Cardiac fibroblast (primary cell): ENCODE measurements around the gene LATS2.

Experiments used
- DNase-seq, 2 donors: peaks; one replicate each; pipeline versions ENCODE4 v3.0.0 to v3.0.0-alpha.2; 2010; ENCODE audit warnings: low read depth in 2 of 2
- H3K4me3 ChIP-seq, 2 donors: replicated peaks in 1 of 2; 1 replicate in 1 of 2; 2 replicates in 1 of 2; pipeline ENCODE4 v1.5.1; 2011; ENCODE audit warnings: low read depth in 2 of 2, low read length in 2 of 2, mild to moderate bottlenecking in 2 of 2, moderate library complexity in 1 of 2
- TF ChIP-seq, protein P1 (sequence below): IDR thresholded peaks from one replicate; pipeline ENCODE4 v1.5.1; 2011; ENCODE audit warnings: low read depth, mild to moderate bottlenecking, low read length, inconsistent platforms

The LATS2 gene

DNA sequence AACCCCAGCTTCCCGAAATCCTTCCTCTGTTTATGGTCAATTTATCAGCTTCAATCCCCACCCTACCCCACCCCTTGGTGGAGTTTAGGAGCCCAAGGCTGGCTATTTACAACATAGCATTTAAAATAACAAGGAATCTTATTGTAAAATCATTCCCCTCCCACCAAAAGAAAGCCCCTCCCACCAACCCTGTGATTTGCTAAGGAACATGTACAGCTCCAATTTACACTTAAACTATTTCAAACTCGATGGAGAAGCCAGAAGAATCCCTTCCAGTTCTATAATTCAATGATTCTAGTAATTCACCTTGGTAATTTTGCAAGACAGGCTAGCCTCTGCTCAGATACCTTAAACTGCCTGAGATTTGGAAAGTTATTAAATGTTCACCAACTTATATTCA, 3.0 kb downstream of the LATS2 start:
- no peak overlapping the region for H3K4me3 ChIP-seq
- TF ChIP-seq, protein P1, sequence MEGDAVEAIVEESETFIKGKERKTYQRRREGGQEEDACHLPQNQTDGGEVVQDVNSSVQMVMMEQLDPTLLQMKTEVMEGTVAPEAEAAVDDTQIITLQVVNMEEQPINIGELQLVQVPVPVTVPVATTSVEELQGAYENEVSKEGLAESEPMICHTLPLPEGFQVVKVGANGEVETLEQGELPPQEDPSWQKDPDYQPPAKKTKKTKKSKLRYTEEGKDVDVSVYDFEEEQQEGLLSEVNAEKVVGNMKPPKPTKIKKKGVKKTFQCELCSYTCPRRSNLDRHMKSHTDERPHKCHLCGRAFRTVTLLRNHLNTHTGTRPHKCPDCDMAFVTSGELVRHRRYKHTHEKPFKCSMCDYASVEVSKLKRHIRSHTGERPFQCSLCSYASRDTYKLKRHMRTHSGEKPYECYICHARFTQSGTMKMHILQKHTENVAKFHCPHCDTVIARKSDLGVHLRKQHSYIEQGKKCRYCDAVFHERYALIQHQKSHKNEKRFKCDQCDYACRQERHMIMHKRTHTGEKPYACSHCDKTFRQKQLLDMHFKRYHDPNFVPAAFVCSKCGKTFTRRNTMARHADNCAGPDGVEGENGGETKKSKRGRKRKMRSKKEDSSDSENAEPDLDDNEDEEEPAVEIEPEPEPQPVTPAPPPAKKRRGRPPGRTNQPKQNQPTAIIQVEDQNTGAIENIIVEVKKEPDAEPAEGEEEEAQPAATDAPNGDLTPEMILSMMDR: no peak
- peak; percentile 38 to 62 for DNase-seq

DNA sequence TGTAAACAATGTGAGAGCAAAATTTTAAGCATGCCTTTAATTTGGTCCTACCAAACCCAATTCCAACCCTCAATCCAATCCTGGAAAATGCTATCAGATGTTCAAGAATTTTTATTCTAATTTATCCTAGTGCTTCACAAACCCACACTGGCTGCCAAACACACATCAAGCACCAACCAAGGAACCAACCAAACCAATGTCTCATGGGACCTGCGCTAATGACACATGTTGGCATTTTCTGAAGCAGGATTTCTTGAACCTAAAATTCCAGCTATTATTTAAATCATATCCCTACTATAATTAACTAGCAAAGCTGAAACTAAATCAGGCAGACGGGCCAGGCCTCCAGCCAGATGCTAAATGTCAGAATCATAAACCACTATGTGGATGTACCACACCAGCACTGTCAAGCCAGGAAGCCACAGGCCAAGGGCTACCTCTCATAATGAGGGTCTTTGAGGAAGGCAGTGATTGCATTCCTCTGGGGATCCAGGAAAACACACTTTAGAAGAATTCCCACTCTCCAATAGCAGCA, 5.8 kb downstream of the LATS2 start:
- no peak overlapping the region for H3K4me3 ChIP-seq
- no peak for DNase-seq
- TF ChIP-seq, protein P1: no peak

DNA sequence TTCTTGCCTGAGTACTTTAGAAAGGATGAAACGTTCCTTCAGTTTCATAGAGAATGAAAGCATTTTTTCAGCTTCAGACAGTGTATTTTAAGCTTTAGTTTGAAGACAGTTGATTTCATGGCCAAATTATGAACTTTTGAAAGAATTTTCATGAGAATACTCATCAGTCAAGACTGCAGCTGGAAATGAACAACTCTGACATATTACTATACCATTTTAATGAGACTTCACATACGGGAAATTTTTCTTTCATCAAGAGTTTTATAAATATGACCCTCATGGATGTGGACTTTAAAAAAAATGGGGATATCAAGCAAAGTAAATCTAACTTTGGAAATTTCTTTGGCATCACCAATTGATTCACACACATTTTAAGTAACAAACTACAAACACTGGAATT, 6.4 kb downstream of the LATS2 start:
- peak in 1 of 2 donors; percentile 47 for DNase-seq
- no peak overlapping the region for H3K4me3 ChIP-seq
- TF ChIP-seq, protein P1: no peak

DNA sequence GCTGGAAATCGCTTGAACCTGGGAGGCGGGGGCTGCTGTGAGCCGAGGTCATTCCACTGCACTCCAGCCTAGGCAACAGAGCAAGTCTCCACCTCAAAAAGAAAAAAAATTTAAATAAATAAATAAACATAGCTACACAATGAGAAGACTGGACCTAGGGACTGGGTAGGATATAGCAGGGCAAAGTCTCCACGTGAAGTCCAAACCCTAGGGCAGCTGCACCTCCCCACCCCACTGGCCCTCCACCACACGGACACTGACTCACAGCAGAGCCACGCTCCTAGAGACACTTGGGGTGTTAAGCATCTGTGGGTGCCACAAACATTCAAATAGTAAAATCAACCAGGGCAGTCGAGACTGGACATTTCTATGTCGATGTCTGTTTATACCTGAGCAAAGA, 7.1 kb downstream of the LATS2 start:
- TF ChIP-seq, protein P1: no peak
- DNase-seq: no peak
- no peak overlapping the region for H3K4me3 ChIP-seq

DNA sequence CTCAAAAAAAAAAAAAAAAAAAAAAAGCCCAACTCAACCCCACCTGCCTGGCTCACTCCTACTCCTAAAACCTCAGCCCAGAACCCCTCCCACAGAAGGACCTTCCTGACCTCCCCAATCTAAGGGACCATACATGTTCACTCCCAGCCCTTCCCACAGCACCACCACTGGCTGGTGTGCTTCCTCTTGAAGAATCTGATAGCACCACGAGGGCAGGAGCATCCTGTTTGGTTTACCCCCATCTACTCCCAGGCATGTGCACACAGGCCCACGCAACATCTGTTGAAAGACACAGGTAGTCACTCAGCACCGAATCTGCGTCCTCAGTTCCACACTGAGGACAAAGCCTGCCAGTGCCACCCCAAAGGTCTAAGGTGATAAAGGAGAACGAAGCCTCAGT, 8.2 kb downstream of the LATS2 start:
- no peak overlapping the region for H3K4me3 ChIP-seq
- TF ChIP-seq, protein P1: no peak
- DNase-seq: no peak

DNA sequence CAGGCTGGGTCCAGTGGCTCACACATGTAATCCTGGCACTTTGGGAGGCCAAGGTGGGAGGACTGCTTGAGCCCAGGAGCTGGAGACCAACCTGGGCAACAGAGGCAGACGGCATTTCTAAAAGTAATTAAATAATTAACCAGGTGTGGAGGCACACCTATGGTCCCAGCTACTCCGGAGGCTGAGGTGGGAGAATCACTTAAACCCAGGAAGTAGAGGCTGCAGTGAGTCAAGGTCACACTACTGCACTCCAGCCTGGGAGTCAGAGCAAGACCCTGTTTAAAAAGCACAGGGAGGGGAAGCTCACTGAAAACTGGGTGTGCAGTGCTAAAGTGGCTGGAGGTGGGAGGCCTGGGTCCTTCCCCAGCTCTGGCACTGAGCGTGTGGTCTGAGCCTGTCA, 9.7 kb downstream of the LATS2 start:
- TF ChIP-seq, protein P1: no peak
- no peak overlapping the region for H3K4me3 ChIP-seq
- DNase-seq: no peak
